Mesodermal cell (in vitro differentiated cells): ENCODE measurements around the gene AGBL4.

Experiments
- H3K27ac ChIP-seq: 2 replicates; pipeline ENCODE4 v1.7.0; 2013; ENCODE audit warnings: mild to moderate bottlenecking, low read depth, low read length, moderate library complexity; ENCODE audit not compliant: severe bottlenecking
- H3K36me3 ChIP-seq: 2 replicates; pipeline ENCODE4 v1.7.1; 2013; ENCODE audit warnings: mild to moderate bottlenecking, low read length, moderate library complexity; ENCODE audit not compliant: control insufficient read depth, insufficient read depth
- H3K4me1 ChIP-seq: one replicate; pipeline ENCODE4 v1.7.1; 2013; ENCODE audit warnings: mild to moderate bottlenecking, low read length; ENCODE audit not compliant: insufficient read depth, control insufficient read depth, poor library complexity, severe bottlenecking
- H3K4me3 ChIP-seq: 2 replicates; pipeline ENCODE4 v1.7.0; 2013; ENCODE audit warnings: low read length, control low read depth, mild to moderate bottlenecking; ENCODE audit not compliant: insufficient read depth, poor library complexity, severe bottlenecking; ENCODE audit errors: extremely low read depth
- H3K9me3 ChIP-seq: 2 replicates; pipeline ENCODE4 v1.7.1; 2013; ENCODE audit warnings: mild to moderate bottlenecking, low read length, moderate library complexity; ENCODE audit not compliant: control insufficient read depth
- WGBS, 2 experiments: methylation state at CpG; one replicate each; pipeline ENCODE4 v1.1.5; 2013; ENCODE audit warnings: missing lambda C conversion rate in 2 of 2; ENCODE audit not compliant: insufficient coverage in 2 of 2; 5-methylcytosine and 5-hydroxymethylcytosine counted together

AGBL4 gene

DNA sequence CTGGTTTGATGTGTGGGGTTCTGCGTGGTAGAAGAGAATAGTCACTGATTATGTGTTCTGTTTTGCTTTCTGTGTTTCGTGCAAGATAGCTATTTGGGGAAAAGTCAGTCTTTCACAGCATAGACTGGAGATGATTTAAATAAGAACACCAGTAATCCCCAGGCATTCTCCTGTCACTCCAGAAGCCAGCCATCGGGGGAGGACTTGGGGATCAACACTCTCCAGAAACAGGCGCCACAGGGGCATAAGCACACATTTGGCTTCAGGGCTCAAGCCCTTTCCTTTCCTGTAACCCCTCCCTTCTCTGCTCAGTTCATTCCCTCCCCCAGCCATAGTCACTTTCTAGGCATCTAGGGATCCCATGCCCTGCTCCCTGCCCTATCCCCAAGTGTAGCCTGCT lies 1149.8 kb downstream of the AGBL4 start:
- H3K9me3 ChIP-seq, result no peaks in the 10 kb centered on the region
- peaks cover 9% of the 10 kb centered on the region for H3K4me1 ChIP-seq
- H3K4me3 ChIP-seq, result no peak overlapping the region
- WGBS, 2 experiments, result 56 to 79% methylated on average over 2 to 3 of the region's 4 CpGs
- no peak overlapping the region for H3K27ac ChIP-seq
- H3K36me3 ChIP-seq, result no peaks in the 10 kb centered on the region

DNA sequence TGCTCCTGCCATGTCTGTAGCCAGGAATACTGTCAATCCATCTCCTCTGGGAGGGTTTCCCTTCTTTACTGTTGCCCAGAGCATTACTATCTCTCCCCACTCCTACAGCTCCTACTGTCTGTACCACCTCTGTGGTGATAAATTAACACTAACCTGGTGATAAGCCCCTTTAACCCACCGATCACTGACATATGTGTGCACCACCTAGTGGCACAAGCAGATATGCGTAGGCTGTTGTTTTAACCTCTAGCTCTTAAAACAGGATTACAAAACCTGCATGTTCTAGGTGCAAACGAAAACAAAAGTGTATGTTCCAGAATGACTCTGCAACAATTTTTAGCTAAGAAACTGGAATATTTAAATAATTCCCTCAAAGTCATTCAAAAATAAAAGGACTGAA lies 1153.2 kb downstream of the AGBL4 start:
- 0% methylated on average over 1 of the region's 3 CpGs; no CpG with 5 or more reads in 1 of the 2 experiments for WGBS, 2 experiments
- Histone ChIP-seq H3K4me3 (no peak overlapping the region), H3K4me1 (peaks cover 2% of the 10 kb centered on the region), H3K9me3 (no peaks in the 10 kb centered on the region), H3K27ac (no peak overlapping the region), H3K36me3 (no peaks in the 10 kb centered on the region)

DNA sequence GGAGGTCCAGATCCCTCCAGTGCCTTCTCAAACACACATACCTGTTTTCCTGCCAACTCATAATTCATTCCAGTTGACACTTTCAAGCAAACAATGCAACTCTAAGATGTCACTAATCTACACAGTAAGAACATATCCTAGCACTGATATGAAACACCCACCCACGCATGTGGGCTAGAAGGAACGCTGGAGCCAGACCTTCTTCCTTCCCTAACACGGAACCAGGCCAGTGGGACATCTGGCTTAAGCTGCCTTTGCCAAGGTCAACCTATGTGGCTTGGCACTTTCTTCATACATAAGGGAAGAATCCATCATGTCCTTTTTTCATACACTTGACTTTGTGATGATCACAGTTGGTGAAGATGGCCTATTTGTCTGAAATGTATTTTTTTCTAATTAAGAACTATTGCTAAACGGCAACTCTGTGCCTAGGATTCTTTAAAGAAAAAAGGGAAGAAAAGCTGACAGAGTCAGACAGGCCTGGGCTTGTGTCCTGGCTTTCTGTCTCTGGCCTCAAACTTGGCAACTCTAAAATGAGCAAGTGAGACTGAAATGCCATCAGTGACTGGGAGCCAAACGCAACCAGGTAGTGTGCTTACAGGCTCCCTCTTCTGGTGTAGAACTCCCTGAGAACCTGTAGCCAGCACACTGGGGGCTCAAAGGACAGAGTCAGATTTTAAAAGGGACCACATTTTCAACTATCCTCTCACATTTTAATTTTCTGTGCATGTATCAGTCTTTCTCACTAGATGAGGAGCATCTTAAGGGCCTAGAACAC lies 1154.4 kb downstream of the AGBL4 start:
- 81 to 91% methylated on average over 3 to 4 of the region's 5 CpGs for WGBS, 2 experiments
- no peak overlapping the region for H3K27ac ChIP-seq
- no peaks in the 10 kb centered on the region for H3K4me1 ChIP-seq
- no peaks in the 10 kb centered on the region for H3K9me3 ChIP-seq
- no peak overlapping the region for H3K4me3 ChIP-seq
- no peaks in the 10 kb centered on the region for H3K36me3 ChIP-seq

DNA sequence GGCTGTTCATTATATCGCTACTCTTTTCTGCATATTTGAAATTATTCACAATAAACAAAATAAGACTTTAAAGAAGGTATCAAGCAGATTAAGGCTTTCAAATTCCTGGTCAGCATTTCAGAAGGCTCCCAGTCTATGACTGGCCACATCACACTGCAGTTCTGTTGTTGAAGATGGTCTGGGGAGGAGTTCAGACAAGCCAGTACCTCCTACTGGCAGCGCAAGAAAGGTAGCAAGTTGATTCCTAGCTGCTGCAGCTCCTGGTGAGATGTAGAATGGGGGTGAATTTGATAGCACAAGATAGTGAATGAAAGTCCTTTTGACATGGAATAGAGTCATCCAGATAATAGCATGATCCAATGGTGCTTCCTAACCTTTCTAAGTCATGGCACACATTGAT lies 1158.8 kb downstream of the AGBL4 start:
- no peak overlapping the region for H3K4me3 ChIP-seq
- H3K27ac ChIP-seq, result no peak overlapping the region
- no peaks in the 10 kb centered on the region for H3K4me1 ChIP-seq
- WGBS, 2 experiments, result 100% methylated on average over 1 of the region's 2 CpGs; no CpG with 5 or more reads in 1 of the 2 experiments
- no peaks in the 10 kb centered on the region for H3K36me3 ChIP-seq
- no peaks in the 10 kb centered on the region for H3K9me3 ChIP-seq

DNA sequence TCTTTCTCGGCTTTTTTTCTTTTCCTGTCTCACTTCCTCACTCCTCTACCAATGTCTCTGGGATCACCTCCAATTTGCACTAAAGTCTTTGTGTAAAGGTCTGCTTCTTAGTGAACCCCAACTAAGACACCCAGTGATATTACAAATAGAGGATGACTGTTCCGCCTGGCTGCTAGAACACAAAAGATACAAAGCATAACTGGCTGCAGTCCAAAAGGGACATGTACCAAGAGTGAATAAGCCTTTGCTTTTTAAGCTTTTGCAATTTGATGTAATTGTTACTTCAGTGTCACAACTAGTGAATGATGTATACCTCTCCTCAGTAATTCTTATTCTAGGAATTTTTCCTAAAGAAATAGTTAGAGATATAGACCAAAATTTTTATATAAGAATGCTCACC lies 1164.3 kb downstream of the AGBL4 start:
- Histone ChIP-seq H3K27ac (no peak overlapping the region), H3K4me1 (no peaks in the 10 kb centered on the region), H3K9me3 (no peaks in the 10 kb centered on the region), H3K4me3 (no peak overlapping the region), H3K36me3 (no peaks in the 10 kb centered on the region)
- WGBS, 2 experiments, result 0% methylated on average over 1 of the region's 2 CpGs; no CpG with 5 or more reads in 1 of the 2 experiments

DNA sequence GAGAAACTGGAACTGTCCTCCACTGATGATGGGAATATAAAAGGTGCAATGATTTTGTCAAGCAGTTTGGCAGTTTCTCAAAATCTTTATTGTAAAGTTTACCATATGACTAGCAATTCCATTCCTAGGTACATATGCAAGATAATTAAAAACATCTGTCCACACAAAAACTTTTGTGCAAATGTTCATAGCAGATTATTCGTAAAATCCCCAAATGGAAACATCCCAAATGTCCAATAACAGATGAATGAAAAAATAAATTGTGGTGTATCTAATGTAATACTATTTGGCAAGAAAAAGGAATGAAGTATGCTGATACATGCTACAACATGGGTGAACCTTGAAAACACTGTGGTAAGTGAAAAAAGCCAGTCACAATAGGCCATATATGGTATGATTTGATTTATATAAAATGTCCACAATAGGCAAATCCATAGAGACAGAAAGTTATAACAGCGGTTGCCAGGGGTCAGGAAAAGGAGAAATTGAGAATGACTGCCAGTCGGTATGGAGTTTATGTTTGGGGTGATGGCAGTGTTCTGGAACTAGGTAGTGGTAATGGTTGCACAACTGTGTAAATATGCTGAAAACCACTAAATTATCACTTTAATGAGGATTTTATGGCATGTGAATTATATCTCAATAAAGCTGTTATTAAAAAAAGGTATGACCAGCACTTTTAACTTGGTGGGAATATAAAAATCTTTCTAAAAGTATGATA lies 1165.4 kb downstream of the AGBL4 start:
- WGBS, 2 experiments, result 44% methylated on average over 2 of the region's 3 CpGs; no CpG with 5 or more reads in 1 of the 2 experiments
- no peak overlapping the region for H3K4me3 ChIP-seq
- no peaks in the 10 kb centered on the region for H3K36me3 ChIP-seq
- no peak overlapping the region for H3K27ac ChIP-seq
- H3K9me3 ChIP-seq, result no peaks in the 10 kb centered on the region
- H3K4me1 ChIP-seq, result no peaks in the 10 kb centered on the region

DNA sequence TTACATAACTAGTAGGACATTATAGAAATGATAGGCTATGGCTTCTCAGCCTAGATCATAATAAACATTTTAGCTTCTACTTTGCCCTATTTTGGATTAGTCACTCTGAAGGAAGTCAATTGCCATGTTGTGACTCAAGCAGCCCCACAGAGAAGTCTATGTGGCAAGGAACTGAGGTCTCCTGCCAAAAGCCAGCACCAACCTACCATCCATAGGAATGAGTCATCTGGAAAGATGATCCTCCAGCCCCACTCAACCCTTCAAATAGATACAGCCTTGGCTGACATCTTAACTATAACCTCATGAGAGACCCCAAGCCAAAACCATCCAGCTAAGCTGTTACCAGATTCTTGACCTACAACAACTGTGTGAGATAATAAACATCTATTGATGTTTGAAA lies 1170.7 kb downstream of the AGBL4 start:
- Histone ChIP-seq H3K36me3 (no peaks in the 10 kb centered on the region), H3K9me3 (no peaks in the 10 kb centered on the region), H3K27ac (no peak overlapping the region), H3K4me1 (no peaks in the 10 kb centered on the region), H3K4me3 (no peak overlapping the region)

DNA sequence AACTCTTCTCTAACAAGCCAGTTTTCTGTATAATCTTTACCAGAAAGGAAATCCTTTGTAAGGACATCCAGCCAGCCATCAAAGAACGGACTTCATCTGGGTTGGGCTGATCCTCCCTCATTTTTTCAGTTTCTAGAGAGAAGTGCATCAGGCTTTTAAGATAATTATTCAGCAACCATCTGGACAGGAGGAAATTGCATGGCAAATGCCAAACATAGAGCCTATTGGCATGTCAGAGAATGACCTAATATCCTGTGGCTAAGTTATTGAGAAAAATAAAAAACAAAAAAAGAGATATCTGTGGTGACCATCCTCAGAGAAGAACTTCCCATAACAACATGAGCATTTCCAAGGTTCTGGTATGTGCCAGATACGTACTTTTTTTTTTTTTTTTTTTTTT lies 1172.1 kb downstream of the AGBL4 start:
- WGBS, 2 experiments, result no CpG with 5 or more reads among the region's 2 CpGs
- H3K9me3 ChIP-seq, result no peaks in the 10 kb centered on the region
- H3K27ac ChIP-seq, result no peak overlapping the region
- H3K4me1 ChIP-seq, result no peaks in the 10 kb centered on the region
- H3K36me3 ChIP-seq, result no peaks in the 10 kb centered on the region
- no peak overlapping the region for H3K4me3 ChIP-seq

DNA sequence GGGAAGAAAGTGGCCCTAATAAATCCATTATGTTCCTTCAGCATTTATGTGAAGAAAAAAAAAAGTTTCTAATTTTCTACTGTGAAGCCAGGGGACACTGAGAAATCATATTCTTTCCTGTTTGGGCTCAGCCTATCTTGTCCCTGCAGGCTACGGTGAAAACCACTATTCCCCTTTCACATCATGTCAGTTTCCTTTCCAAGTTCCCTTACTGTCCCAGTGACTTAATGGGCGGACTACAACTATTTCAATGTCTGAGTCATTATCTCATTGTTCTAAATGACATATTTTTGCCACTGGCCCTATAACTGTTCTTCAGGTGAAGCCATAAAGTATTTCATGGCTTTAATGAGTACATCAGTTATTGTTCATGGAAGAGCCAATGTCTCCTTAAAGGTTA lies 1175.7 kb downstream of the AGBL4 start:
- no peak overlapping the region for H3K4me3 ChIP-seq
- 92 to 96% methylated on average over 2 of the region's 2 CpGs for WGBS, 2 experiments
- no peaks in the 10 kb centered on the region for H3K9me3 ChIP-seq
- no peak overlapping the region for H3K27ac ChIP-seq
- H3K4me1 ChIP-seq, result no peaks in the 10 kb centered on the region
- no peaks in the 10 kb centered on the region for H3K36me3 ChIP-seq

DNA sequence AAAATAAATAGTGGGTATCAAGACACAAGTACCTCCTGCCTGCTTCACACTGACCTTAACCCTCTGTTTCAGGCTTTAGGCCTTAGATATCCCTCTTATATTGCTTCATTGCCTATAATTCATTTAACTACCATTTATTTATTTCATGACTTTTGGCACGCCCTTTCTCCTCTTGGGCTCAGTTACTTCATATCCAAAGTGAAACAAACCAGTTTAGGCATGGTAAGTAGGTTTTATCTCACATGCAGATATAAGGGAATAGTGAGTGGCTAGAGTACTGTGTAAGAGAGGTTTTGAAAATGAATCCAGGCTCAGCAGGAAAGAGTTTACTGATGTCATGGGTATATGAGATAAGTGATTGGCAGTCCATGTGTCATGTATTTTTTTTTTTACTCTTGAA lies 1177.3 kb downstream of the AGBL4 start:
- Histone ChIP-seq H3K36me3 (no peaks in the 10 kb centered on the region), H3K4me3 (no peak overlapping the region)
- WGBS, 2 experiments, result no CpG with 5 or more reads among the region's 1 CpG

DNA sequence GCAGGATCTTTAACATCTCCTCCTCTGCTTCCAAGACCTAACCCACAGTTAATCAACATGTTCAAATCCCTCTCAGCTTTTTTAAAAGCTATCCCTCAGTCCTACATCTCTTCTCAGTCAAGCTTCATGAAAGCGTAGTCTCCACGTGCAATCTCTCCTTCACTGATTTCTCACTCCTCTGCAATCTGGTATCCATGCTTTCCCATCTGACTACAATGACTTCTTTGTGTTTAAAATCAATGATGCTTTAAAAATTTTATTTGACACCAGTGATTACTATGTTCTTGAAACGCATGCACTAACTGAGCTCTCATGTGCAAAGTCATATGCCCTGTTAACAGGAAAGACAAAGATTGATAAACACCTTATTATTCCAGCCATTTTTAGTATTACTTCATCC lies 1179.6 kb downstream of the AGBL4 start:
- 90 to 94% methylated on average over 3 of the region's 3 CpGs for WGBS, 2 experiments
- no peak overlapping the region for H3K27ac ChIP-seq

More for the DNA sequence above, 1177.3 kb downstream of the AGBL4 start:
- Histone ChIP-seq H3K4me1 (no peaks in the 10 kb centered on the region), H3K9me3 (no peaks in the 10 kb centered on the region), H3K27ac (no peak overlapping the region)

More for the DNA sequence above, 1179.6 kb downstream of the AGBL4 start:
- Histone ChIP-seq H3K36me3 (no peaks in the 10 kb centered on the region), H3K9me3 (no peaks in the 10 kb centered on the region), H3K4me1 (no peaks in the 10 kb centered on the region), H3K4me3 (no peak overlapping the region)
